Gastroesophageal sphincter (tissue), 3 donors: ENCODE measurements around the gene DNAJC12.
A peak's percentile ranks its signal among the peaks of the same experiment; 100 is the strongest.

Source experiments
- EP300 ChIP-seq: sonication (generic); formaldehyde crosslinking; IDR thresholded peaks from one replicate; pipeline ENCODE4 v1.6.1; 2017; ENCODE audit warnings: antibody characterized with exemption, mild to moderate bottlenecking
- POLR2A ChIP-seq, 2 donors: fragments of 450-650 bp; IDR thresholded peaks; one replicate each; pipeline ENCODE4 v1.6.1; 2017; ENCODE audit warnings: antibody characterized with exemption in 2 of 2, mild to moderate bottlenecking in 2 of 2, moderate library complexity in 1 of 2
- POLR2AphosphoS5 ChIP-seq: sonication (generic); formaldehyde crosslinking; IDR thresholded peaks from one replicate; pipeline ENCODE4 v1.6.1; 2017; ENCODE audit warnings: antibody characterized with exemption
- TF ChIP-seq, protein P1 (sequence below), 4 experiments: fragments of 200-600 bp in 2 of 4; fragments of 450-650 bp in 2 of 4; sonication (generic) in 1 of 4; IDR thresholded peaks; one replicate each; pipeline ENCODE4 v1.5.1; 2017 to 2019; ENCODE audit warnings: antibody characterized with exemption in 4 of 4, mild to moderate bottlenecking in 2 of 4, moderate library complexity in 2 of 4

DNA sequence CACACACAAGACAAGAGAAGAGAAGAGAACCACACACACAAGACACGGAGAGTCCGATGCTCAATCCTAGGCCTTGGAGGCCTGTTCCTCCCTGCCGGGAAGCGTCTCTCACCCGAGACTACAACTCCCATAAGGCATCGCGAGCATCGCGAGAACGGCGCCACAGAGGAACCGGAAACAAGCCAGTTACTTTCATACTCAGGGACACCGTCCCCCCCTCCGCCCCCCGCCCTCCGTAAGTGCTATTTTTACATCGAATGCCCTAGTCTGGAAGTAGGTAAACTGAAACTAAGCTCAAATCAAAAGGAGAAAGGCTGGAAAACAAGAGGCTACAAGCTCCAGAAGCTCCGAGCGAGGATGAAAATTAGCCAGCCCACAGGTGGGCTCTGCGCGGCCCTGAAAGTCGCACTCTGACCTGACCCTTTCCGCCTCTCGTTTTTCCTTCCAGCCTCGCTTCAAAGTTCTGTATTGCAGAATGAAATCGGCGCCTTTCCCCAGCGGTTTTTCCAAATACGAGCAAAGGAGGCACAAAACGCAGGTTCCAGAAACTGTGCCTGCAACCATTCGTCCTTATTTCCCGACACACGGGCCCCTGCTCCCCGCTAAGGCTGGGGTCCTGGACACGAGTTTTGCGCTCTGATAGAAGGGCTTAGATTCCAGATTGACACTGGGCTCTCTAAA is 11.5 kb upstream of the DNAJC12 start:
- TF ChIP-seq, protein P1, sequence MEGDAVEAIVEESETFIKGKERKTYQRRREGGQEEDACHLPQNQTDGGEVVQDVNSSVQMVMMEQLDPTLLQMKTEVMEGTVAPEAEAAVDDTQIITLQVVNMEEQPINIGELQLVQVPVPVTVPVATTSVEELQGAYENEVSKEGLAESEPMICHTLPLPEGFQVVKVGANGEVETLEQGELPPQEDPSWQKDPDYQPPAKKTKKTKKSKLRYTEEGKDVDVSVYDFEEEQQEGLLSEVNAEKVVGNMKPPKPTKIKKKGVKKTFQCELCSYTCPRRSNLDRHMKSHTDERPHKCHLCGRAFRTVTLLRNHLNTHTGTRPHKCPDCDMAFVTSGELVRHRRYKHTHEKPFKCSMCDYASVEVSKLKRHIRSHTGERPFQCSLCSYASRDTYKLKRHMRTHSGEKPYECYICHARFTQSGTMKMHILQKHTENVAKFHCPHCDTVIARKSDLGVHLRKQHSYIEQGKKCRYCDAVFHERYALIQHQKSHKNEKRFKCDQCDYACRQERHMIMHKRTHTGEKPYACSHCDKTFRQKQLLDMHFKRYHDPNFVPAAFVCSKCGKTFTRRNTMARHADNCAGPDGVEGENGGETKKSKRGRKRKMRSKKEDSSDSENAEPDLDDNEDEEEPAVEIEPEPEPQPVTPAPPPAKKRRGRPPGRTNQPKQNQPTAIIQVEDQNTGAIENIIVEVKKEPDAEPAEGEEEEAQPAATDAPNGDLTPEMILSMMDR (IDR thresholded peaks at IDR 0.05) = peak in 2 of 4 experiments; percentile 28 to 31
- peak in 1 of 2 donors; percentile 15 for TF ChIP-seq POLR2A (IDR thresholded peaks at IDR 0.05)
- no peak for TF ChIP-seq EP300
- TF ChIP-seq POLR2AphosphoS5 = peak; percentile 77
